Measurements from ENCODE around the gene PRODH2. TPM values are rescaled to one million over a fixed set of nuclear protein-coding genes. Genes with fewer than 3 reads are reported as not detected.

Gene PRODH2
- total RNA-seq, 4 donors from 2014 or later: 0.13 TPM; not detected in 3

- no peak for TF ChIP-seq POLR2A (IDR thresholded peaks at IDR 0.05)
- TF ChIP-seq, protein P1, sequence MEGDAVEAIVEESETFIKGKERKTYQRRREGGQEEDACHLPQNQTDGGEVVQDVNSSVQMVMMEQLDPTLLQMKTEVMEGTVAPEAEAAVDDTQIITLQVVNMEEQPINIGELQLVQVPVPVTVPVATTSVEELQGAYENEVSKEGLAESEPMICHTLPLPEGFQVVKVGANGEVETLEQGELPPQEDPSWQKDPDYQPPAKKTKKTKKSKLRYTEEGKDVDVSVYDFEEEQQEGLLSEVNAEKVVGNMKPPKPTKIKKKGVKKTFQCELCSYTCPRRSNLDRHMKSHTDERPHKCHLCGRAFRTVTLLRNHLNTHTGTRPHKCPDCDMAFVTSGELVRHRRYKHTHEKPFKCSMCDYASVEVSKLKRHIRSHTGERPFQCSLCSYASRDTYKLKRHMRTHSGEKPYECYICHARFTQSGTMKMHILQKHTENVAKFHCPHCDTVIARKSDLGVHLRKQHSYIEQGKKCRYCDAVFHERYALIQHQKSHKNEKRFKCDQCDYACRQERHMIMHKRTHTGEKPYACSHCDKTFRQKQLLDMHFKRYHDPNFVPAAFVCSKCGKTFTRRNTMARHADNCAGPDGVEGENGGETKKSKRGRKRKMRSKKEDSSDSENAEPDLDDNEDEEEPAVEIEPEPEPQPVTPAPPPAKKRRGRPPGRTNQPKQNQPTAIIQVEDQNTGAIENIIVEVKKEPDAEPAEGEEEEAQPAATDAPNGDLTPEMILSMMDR (IDR thresholded peaks at IDR 0.05 in 4 of 5, conservative IDR thresholded peaks at IDR 0.05 in 1 of 5): no peak
- no peaks in the 10 kb centered on the region for H3K4me1 ChIP-seq
- H3K36me3 ChIP-seq: no peaks in the 10 kb centered on the region
- H3K4me3 ChIP-seq: no peak overlapping the region
- in situ Hi-C loops (cut with MboI; ENCODE audit: low sequenced_read_pairs in 4 of 4): no loop called here
- H3K27me3 ChIP-seq: peaks cover 0 to 8% (median 8%) of the 10 kb centered on the region in 3 donors
- intact Hi-C loops (cut with DNase I; ENCODE audit: low total_unique reads): no loop called here
- ATAC-seq: no peak
- H3K27ac ChIP-seq: no peak overlapping the region
- no peaks in the 10 kb centered on the region for H3K9me3 ChIP-seq
- DNase-seq: no peak
These were observed 5.8 kb upstream of the PRODH2 start for GRCh38 chr19:35818445-35818844.

DNA sequence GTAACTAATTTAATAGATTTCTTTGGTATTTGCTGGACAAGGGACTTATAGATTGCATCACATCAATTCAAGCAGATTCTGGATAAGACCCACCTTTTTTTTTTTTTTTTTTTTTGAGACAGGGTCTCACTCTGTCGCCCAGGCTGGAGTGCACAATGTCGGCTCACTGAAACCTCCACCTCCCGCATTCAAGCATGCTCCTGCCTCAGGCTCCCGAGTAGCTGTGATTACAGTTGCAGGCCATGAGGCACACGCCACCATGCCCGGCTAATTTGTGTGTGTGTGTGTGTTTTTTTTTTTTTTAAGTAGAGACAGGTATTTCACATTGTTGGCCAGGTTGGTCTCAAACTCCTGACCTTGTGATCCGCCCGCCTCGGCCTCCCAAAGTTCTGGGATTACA is 4.2 kb upstream of the PRODH2 start:
- DNase-seq: no peak
- Histone ChIP-seq H3K9me3 (no peaks in the 10 kb centered on the region), H3K36me3 (no peaks in the 10 kb centered on the region), H3K4me1 (no peaks in the 10 kb centered on the region), H3K27ac (no peak overlapping the region), H3K4me3 (no peak overlapping the region), H3K27me3 (peaks cover 0 to 12% (median 8%) of the 10 kb centered on the region in 3 donors)
- no peak for ATAC-seq
- intact Hi-C loops (cut with DNase I; ENCODE audit: low total_unique reads): no loop called here
- TF ChIP-seq, protein P1 (IDR thresholded peaks at IDR 0.05 in 4 of 5, conservative IDR thresholded peaks at IDR 0.05 in 1 of 5): no peak
- TF ChIP-seq POLR2A (IDR thresholded peaks at IDR 0.05): no peak
- in situ Hi-C loops (cut with MboI; ENCODE audit: low sequenced_read_pairs in 4 of 4): no loop called here

GRCh38 chr19:35816262-35816661 is 3.6 kb upstream of the PRODH2 start:
- TF ChIP-seq, protein P1 (IDR thresholded peaks at IDR 0.05 in 4 of 5, conservative IDR thresholded peaks at IDR 0.05 in 1 of 5): no peak
- DNase-seq: no peak
- in situ Hi-C loops (cut with MboI; ENCODE audit: low sequenced_read_pairs in 4 of 4): no loop called here
- no peaks in the 10 kb centered on the region for H3K9me3 ChIP-seq
- ATAC-seq: no peak
- no peak overlapping the region for H3K27ac ChIP-seq
- no peaks in the 10 kb centered on the region for H3K36me3 ChIP-seq
- H3K4me1 ChIP-seq: no peaks in the 10 kb centered on the region
- intact Hi-C loops (cut with DNase I; ENCODE audit: low total_unique reads): no loop called here
- no peak overlapping the region for H3K4me3 ChIP-seq
- peaks cover 0 to 17% (median 8%) of the 10 kb centered on the region in 3 donors for H3K27me3 ChIP-seq

GRCh38 chr19:35813043-35813890 is 622 bp upstream of the PRODH2 start:
- Histone ChIP-seq H3K27me3 (peaks cover 0 to 17% (median 0%) of the 10 kb centered on the region in 3 donors), H3K9me3 (no peaks in the 10 kb centered on the region), H3K27ac (no peak overlapping the region), H3K36me3 (no peaks in the 10 kb centered on the region), H3K4me3 (no peak overlapping the region), H3K4me1 (no peaks in the 10 kb centered on the region)
- ATAC-seq: no peak
- DNase-seq: no peak
- intact Hi-C loops (cut with DNase I; ENCODE audit: low total_unique reads): no loop called here
- in situ Hi-C loops (cut with MboI; ENCODE audit: low sequenced_read_pairs in 4 of 4): no loop called here
- TF ChIP-seq, protein P1 (IDR thresholded peaks at IDR 0.05 in 4 of 5, conservative IDR thresholded peaks at IDR 0.05 in 1 of 5): no peak
- no peak for TF ChIP-seq POLR2A (IDR thresholded peaks at IDR 0.05)
